Activated effector memory CD4-positive, alpha-beta T cell treated with Interleukin-2 at 50 U/mL for 16 hours (primary cell): ENCODE data around the gene ANKS6.
"Not testable (repeated sequence)": the region's sequence is repeated elsewhere in the genome, so short reads cannot be mapped to it uniquely, and the experiment has no call there.

ENCODE experiments used
- DNase-seq: peaks from one replicate; pipeline ENCODE4 v3.0.0-alpha.2; 2020

ANKS6 gene

GRCh38 chr9:98692392-98692791, 104.0 kb downstream of the ANKS6 start:
- no peak for DNase-seq

DNA sequence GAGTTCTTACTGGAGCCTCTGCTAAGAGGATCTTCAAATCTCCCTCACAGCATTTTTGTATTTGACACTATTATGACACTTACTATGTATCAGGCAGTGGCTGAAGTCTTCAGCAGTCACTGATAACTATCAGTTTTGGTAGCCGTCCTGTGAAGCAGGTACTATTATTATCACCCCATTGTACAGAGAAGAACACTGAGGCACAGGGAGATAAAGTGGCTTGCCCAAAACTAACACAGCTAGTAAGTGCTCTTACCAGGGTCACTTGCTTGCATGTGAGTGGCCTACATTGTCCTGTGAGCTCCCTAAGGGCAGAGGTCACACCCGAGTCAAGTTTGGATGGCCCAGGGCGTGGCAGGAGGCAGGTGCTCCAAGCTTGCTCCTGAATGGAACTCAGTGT, 104.5 kb downstream of the ANKS6 start:
- no peak for DNase-seq

DNA sequence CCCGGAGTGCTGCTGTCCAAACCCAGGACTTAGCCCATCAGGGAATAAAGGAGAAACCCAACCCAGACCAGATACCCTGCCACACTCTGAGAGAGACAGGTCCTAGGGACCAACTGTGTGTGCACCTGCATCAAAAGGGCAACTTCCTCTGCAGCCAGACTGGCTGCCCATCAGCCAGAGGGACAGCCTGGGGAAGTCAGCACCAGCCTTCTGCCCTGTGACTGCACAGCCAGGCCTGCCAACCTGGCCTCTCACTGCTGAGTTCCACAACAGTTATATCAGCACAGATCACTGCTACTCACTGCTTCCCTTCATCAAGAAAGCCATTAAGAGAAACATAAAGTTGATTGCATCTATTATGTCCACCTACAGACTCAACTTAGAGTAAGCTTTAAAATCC, 105.7 kb downstream of the ANKS6 start:
- DNase-seq: no peak

DNA sequence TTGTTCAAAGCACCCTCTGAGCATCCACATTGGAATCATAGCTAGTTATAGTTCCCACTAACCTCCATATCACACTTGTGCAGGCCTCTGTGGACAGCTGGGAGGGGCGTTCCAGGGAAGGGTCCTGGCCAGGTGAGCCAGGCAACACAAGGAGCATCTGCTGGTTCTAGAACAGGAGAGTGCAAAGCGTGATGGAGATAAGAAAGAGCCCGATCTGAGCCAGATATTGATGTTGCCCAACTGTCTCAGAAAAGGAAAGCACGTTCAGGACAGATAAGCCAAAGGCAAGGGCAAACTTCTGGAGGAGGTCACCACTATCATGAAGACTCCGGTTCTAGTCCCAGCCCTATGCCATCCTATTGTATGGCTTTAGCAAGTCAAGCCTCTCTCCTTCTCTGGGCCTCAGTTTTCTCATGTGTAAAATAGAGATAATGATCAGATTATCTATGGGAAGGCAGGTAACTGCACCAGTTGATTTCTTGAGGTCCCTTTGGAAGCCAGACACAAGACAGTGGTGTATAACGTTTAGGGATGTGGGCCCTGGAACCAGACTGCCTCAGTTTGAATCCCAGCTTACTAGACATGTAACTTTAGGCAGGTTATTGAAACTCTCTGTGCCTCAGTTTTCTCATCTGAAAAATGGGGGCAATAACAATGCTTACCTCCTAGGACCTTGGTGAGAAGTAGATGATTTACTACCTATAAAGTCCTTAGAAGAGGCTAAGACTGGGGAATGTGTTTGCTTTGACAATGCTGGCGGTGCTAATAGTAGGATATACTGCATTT, 107.5 kb downstream of the ANKS6 start:
- no peak for DNase-seq

- DNase-seq: no peak
Measured at GRCh38 chr9:98687911-98688310, 108.4 kb downstream of the ANKS6 start.

DNA sequence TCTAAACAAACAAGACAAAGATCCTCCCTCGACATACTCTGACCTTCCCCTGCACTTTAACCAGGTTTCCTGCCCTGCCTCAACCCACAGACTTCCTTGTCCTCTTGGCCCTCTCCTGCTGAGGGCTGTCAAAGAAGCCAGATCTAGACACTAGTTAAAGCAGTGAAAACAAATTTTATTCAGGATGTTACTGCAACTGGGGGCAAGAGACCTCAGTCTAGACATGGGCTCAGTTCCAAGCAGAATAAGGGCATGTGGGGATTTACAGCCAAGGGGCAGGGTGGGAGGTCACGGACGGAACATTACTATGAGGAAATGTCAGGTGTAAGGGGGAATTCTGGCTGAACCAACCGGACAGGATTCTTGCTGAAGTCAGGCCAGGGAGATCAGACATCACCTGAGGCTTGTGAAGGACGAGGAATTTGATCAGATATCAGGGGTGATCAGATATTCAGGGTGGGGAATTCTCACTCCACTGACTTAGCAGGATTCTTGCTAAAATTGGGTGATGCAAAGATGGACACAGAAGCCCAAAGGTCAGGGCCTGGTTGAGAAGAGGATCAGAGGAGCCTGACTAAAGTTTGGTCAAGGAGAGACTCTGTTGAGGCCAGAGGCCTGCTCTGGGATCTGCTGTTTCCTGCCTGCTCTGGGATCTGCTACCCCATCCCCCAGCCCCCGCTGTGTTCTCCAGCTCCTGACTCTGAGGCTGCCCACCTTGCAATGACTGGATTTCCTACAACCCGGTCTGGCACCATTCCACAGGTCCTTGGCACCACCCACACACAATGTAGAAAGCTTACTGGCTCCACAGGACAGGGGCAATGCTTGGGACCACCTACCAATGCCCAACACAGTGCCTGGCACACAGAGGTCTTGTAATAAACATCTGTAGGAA, 109.1 kb downstream of the ANKS6 start:
- DNase-seq: no peak

DNA sequence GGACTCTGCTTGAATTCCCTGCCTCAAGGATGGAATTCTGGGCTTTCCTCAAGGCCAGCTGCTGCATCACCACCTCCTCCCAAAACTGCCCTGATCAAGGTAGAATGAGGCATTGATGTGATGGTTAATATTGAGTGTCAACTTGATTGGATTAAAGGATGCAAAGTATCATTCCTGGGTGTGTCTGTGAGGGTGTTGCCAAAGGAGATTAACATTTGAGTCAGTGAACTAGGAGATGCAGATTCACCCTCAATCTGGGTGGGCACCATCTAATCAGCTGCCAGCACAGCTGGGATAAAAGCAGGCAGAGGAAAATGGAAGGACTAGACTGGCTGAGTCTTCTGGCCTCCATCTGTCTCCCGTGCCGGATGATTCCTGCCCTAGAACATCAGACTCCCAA, 111.5 kb downstream of the ANKS6 start:
- DNase-seq: not testable (repeated sequence)
